K562 (cell line): ENCODE data around the gene ARHGEF33. TPM values are rescaled to one million over a fixed set of nuclear protein-coding genes. Genes with fewer than 3 reads are reported as not detected.

Experiments used
- ETV1 ChIP-seq: fragments of 450-650 bp; conservative IDR thresholded peaks from 2 replicates; pipeline ENCODE4 v1.6.1; 2016; ENCODE audit warnings: missing genetic modification characterization, control low read depth, low read depth, missing compliant biosample characterization
- MTA2 ChIP-seq: fragments of 450-650 bp; IDR thresholded peaks from 2 replicates; pipeline ENCODE4 v1.6.1; 2016; ENCODE audit warnings: low read depth
- NFIC ChIP-seq: fragments of 450-650 bp; IDR thresholded peaks from 2 replicates; pipeline ENCODE4 v1.6.1; 2017; ENCODE audit warnings: mild to moderate bottlenecking, inconsistent platforms
- NRF1 ChIP-seq, 2 experiments: fragments of 450-650 bp; IDR thresholded peaks in 1 of 2; conservative IDR thresholded peaks in 1 of 2; 2 replicates each; pipeline ENCODE4 v1.6.1; 2014; ENCODE audit warnings: mild to moderate bottlenecking in 2 of 2
- RAD21 ChIP-seq, 2 experiments: fragments of 250-450 bp in 1 of 2; fragments of 450-650 bp in 1 of 2; sonication (Bioruptor Pico) in 1 of 2; formaldehyde crosslinking in 1 of 2; IDR thresholded peaks in 1 of 2; conservative IDR thresholded peaks in 1 of 2; 2 replicates each; pipeline versions ENCODE4 v1.4.0 to v1.8.0; 2020 to 2022; ENCODE audit warnings: mild to moderate bottlenecking in 2 of 2, moderate library complexity in 1 of 2
- REST ChIP-seq, 2 experiments: fragments of 450-650 bp; formaldehyde crosslinking in 1 of 2; IDR thresholded peaks; 2 replicates each; pipeline versions ENCODE4 v1.4.0 to v1.6.1; 2014 to 2020; ENCODE audit warnings: mild to moderate bottlenecking in 2 of 2, borderline replicate concordance in 1 of 2, low read depth in 1 of 2
- SMAD3 ChIP-seq: fragments of 450-650 bp; formaldehyde crosslinking; conservative IDR thresholded peaks from 2 replicates; pipeline ENCODE4 v1.4.0; 2020; ENCODE audit warnings: mild to moderate bottlenecking
- SRF ChIP-seq, 2 experiments: fragments of 250-450, 450-650 bp in 1 of 2; sonication (Bioruptor Pico) in 1 of 2; sonication (generic) in 1 of 2; formaldehyde crosslinking; IDR thresholded peaks; 2 replicates each; pipeline versions ENCODE4 v1.5.0 to v1.5.1; 2020 to 2022; ENCODE audit warnings: mild to moderate bottlenecking in 1 of 2, missing genetic modification reagents in 1 of 2
- ZBTB33 ChIP-seq: sonication (generic); formaldehyde crosslinking; IDR thresholded peaks from 2 replicates; pipeline ENCODE4 v1.8.1; 2023; ENCODE audit warnings: mild to moderate bottlenecking, missing genetic modification reagents
- polyA plus RNA-seq, 8 experiments: library from polyadenylated mRNA; depleted of rRNA in 4 of 8; stranded (reverse) in 5 of 8; unstranded in 3 of 8; fragments of >200 nt; fragmentation: Nextera tagmentation in 2 of 8; fragmentation: Illumina TruSeq in 1 of 8; extraction: Ambion mirVana in 2 of 8; extraction: Trizol in 1 of 8; gene quantifications; 2 replicates each; pipeline versions ENCODE4 v1.2.1 to v1.2.3, GENCODE V29; 2011 to 2014; ENCODE audit warnings: inconsistent platforms in 1 of 8, missing spikeins in 1 of 8
- total RNA-seq, 7 experiments: library from RNA; depleted of rRNA in 6 of 7; stranded (reverse); fragments of >200 nt in 6 of 7; fragmentation: Illumina TruSeq in 2 of 7; extraction: Trizol in 2 of 7; gene quantifications; 2 replicates each; pipeline versions ENCODE4 v1.2.1 to v1.2.3, GENCODE V29; 2011 to 2021; ENCODE audit warnings: low replicate concordance in 1 of 7
- TF ChIP-seq, protein P1 (sequence below), 2 experiments: IDR thresholded peaks; 2 replicates each; pipeline ENCODE4 v1.6.1; 2011; ENCODE audit warnings: borderline replicate concordance in 1 of 2, control low read depth in 1 of 2, low read depth in 1 of 2, low read length in 1 of 2, mild to moderate bottlenecking in 1 of 2, mixed read lengths in 1 of 2, moderate library complexity in 1 of 2; ENCODE audit not compliant: insufficient read depth in 1 of 2, insufficient read length in 1 of 2, poor library complexity in 1 of 2, severe bottlenecking in 1 of 2; ENCODE audit errors: extremely low read depth in 1 of 2

The ARHGEF33 gene
- total and polyA plus RNA-seq, 9 of the 15 experiments (the other 6 are each of a cell fraction or from before 2014, with no cell fraction given) = 0.01 to 0.08 (median 0.03) TPM; not detected in 5

DNA sequence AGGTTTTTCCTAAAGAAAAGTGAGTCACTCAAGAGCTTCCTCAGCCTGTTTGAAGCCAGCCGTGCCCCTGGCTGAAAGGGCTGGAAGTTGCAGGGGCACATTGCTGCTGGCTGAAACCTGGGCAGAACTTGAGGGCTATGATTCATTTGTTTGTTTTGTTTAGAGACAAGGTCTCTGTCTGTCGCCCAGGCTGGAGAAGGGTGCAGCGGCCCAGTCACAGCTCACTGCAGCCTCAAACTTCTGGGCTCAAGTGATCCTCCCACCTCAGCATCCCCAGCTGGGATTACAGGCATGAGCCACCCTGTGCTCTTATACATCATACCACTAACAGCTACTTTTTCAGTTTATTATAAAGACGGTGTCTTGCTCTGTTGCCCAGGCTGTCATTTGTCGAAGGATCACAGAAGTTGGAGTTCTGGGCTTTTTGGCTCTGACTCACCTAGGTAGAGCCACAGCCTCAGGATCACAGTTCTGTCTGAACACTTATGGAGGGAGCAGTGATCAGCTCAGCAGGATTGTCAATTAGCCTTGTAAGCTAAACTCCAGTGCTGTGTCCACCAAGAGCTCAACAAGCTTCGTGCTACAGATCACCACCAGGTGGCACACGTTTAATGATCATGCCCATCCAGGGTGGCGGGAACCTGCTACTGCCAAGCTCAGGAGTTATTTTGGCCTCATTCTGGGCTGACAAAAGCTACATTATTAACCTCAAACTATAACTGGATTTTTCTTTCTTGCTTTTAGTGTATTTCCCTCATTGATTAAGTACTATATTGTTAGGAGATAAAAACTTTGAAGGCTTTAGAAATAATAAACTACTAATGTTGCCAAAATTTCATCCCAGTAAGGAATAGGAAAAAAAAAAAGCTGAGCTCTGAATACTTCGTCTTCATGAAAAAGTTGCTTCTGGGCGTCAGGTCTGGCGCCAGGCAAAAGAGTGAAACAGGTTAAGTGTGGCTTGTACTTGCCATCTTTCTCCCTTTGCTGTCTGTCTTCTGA is 57.9 kb downstream of the ARHGEF33 start (continued):
- TF ChIP-seq, protein P1, sequence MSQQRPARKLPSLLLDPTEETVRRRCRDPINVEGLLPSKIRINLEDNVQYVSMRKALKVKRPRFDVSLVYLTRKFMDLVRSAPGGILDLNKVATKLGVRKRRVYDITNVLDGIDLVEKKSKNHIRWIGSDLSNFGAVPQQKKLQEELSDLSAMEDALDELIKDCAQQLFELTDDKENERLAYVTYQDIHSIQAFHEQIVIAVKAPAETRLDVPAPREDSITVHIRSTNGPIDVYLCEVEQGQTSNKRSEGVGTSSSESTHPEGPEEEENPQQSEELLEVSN (IDR thresholded peaks at IDR 0.05; ENCODE audit: borderline replicate concordance in 1 of 2, extremely low read depth in 1 of 2, insufficient read depth in 1 of 2, insufficient read length in 1 of 2, low read depth in 1 of 2, low read length in 1 of 2, poor library complexity in 1 of 2, severe bottlenecking in 1 of 2) = peak in 1 of 2 experiments; percentile 40
- TF ChIP-seq SRF (CRISPR knock-in tag; IDR thresholded peaks at IDR 0.05) = peak in 1 of 2 experiments; percentile 75; a peak in 1 of 4 replicates
- TF ChIP-seq REST (IDR thresholded peaks at IDR 0.05; ENCODE audit: borderline replicate concordance) = peak; percentile 53
- TF ChIP-seq REST (CRISPR knock-in tag; IDR thresholded peaks at IDR 0.05; ENCODE audit: low read depth) = no peak
- TF ChIP-seq RAD21 (CRISPR knock-in tag; conservative IDR thresholded peaks at IDR 0.05 in 1 of 2, IDR thresholded peaks at IDR 0.05 in 1 of 2) = peak; percentile 41 to 76
- peak; percentile 55; the same call in 1 of the 2 replicates for TF ChIP-seq ZBTB33 (CRISPR knock-in tag)
- no peak for TF ChIP-seq NRF1 (conservative IDR thresholded peaks at IDR 0.05 in 1 of 2, IDR thresholded peaks at IDR 0.05 in 1 of 2)
- no peak for TF ChIP-seq SMAD3 (CRISPR knock-in tag)
- no peak for TF ChIP-seq MTA2
- no peak for TF ChIP-seq ETV1 (tag)
- no peak for TF ChIP-seq NFIC
